GM20431 (cell line): Measurements from ENCODE around the gene USP25.

ENCODE experiments used
- in situ Hi-C: fragments of 300-500 bp; cut with MseI, MboI; formaldehyde crosslinking; loops from one replicate; pipeline ENCODE4 v1.15.0; 2020; ENCODE audit warnings: low sequenced_read_pairs; ENCODE audit not compliant: unreplicated experiment

The USP25 gene

GRCh38 chr21:15797577-15798363 lies 68.0 kb downstream of the USP25 start:
- in situ Hi-C loops: no loop called here

- in situ Hi-C loops: no loop called here
Observed at GRCh38 chr21:15801352-15801863, 71.6 kb downstream of the USP25 start.

GRCh38 chr21:15804247-15805005 lies 74.6 kb downstream of the USP25 start:
- in situ Hi-C loops: no loop called here

DNA sequence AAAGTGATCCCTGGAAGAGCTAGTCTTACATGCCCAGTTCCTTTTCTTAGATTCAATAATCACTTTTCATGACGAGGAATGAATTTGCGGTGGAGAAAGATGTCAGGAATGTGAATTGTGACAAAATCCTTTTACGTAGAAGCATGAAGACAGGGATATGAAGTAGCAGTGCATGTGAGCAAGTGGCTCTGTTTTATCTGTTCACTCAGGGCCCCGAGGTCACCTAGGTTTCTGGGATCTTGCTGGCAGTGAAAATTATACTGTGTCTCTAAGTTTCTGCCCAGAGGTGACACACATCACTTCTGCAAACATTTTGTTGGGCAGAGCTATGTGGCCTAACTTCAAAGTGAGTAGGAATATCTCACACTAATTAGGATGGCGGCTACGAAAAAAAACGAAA lies 79.3 kb downstream of the USP25 start:
- in situ Hi-C loops: no loop called here

- in situ Hi-C loops: no loop called here
Observed at GRCh38 chr21:15809818-15810217, 80.0 kb downstream of the USP25 start.

DNA sequence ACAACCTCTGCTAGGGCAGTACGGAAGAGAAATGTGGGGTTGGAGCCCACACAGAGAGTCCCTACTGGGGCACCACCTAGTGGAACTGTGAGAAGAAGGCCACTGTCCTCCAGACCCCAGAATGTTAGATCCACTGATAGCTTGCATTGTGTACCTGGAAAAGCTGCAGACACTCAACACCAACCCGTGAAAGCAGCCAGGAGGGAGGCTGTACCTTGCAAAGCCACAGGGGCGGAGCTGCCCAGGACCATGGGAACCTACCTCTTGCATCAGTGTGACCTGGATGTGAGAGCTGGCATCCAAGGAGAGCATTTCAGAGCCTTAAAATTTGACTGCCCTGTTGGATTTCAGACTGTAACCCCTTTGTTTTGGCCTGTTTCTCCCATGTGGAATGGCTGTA lies 85.5 kb downstream of the USP25 start:
- in situ Hi-C loops: no loop called here

- in situ Hi-C loops: no loop called here
Observed at GRCh38 chr21:15820327-15820726, 90.5 kb downstream of the USP25 start.

DNA sequence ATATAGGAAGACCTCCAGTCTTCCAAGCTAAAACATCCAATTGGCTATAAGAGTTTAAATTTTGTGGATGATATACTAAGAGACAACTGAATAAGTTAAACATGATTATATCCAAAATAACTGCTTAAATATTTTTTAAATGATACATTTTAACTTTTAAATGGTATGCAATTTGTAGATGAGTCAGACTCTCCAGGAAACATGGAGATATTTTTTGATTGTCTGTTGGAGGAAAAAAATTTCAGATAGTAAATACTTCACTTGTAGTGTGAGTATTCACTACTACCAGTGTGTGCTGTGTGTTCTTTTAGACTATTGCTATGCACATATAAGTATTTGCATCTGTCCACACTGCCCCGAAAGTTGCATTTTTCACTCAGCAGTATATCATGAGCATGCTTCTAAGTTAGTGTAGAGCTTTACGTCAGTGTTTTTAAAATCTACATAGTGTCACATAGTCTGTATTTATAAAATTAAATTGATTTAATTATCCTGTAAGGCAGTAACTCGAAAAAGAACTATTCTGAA lies 91.1 kb downstream of the USP25 start:
- in situ Hi-C loops: no loop called here

DNA sequence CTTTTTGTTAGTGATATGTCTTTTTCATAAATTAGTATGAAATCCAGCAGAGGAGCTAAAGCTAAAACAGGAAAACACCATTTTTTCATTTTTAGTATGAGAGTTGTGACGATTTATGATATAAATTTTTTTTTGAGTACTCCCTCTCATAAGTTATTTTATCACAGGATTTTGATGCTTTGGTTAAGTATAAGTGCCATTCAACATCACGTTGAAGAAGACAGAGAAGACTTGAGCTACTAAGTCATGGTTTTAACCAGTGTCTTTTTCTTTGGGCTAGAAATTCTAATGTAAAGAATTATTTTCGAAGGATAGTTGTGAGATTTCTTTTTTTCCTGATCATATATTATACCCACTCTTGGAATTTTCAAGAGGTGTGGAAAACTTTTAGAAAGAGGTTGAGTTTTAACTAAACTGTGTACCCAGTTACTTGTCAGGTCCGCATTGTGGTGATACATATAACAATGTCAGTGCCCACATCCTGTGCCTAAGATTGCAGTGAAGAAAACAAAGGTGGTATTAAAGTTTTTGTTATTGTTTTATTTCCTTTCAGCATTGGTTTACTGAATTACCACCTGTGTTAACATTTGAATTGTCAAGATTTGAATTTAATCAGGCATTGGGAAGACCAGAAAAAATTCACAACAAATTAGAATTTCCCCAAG lies 93.8 kb downstream of the USP25 start:
- in situ Hi-C loops: no loop called here

GRCh38 chr21:15825700-15826099 lies 95.9 kb downstream of the USP25 start:
- in situ Hi-C loops: no loop called here

GRCh38 chr21:15826147-15826780 lies 96.5 kb downstream of the USP25 start:
- in situ Hi-C loops: no loop called here

DNA sequence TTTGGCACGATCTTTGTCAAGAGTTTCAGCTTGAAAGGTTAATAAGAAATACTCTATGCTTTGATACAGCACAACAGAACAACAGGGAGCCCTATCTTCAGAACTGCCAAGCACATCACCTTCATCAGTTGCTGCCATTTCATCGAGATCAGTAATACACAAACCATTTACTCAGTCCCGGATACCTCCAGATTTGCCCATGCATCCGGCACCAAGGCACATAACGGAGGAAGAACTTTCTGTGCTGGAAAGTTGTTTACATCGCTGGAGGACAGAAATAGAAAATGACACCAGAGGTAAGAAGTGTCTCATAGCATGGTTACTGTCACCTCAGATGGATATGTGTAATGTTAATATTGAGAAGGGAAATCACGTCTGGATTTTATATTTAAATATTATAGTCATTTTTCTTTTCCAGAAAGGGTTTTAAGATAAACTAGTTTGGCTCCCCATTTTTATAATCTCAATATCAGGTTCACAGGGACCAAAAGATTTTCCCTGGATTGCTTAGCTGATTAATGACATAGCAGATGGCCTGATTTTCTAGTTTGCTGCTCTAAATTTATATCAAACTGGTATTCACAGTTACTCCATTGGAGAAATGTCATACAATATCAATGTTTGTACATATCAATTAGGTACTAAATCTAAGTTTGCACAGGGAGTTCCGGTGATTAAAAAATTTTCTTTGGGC lies 97.3 kb downstream of the USP25 start:
- in situ Hi-C loops: no loop called here

GRCh38 chr21:15831497-15831896 lies 101.7 kb downstream of the USP25 start:
- in situ Hi-C loops: no loop called here

- in situ Hi-C loops: no loop called here
Observed at GRCh38 chr21:15837645-15838044, 107.9 kb downstream of the USP25 start.

- in situ Hi-C loops: no loop called here
Observed at GRCh38 chr21:15839026-15839425, 109.2 kb downstream of the USP25 start.

DNA sequence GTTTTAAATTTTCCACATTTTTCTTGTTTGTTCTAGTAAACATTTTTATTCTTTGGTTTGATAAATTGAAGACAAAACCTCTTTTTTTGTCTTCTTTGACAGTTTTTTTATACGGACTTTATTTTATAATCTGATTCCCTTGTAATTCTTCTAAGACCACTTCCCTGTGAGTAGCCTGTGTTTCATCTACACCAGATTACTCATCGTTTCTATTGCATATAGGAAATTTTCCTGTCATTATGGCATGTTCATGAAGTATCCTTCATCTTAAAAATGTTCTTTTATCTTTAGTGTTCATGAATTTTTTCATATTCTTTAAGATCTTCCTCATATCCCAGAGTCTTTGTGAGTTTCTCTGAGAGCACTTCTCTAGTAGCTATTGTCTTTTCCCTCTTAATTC lies 109.8 kb downstream of the USP25 start:
- in situ Hi-C loops: no loop called here

DNA sequence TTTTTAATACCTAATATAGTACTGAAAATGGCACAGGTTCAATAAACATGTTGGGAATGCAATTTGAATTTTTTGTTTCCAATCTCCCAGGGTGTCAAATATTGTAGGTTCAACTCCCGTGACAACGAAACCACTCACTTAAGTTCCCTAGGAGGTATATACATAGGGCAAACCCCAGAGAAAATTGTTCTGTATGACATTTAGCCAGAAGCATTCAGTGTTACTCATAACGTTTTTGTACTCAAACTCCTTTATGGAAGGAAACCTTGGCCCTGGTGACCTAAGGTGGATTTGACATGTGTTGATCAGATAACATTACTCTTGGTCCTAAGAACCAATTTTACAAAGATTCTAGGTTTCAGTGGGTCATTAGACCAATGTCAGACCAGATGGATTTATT lies 110.6 kb downstream of the USP25 start:
- in situ Hi-C loops: no loop called here

DNA sequence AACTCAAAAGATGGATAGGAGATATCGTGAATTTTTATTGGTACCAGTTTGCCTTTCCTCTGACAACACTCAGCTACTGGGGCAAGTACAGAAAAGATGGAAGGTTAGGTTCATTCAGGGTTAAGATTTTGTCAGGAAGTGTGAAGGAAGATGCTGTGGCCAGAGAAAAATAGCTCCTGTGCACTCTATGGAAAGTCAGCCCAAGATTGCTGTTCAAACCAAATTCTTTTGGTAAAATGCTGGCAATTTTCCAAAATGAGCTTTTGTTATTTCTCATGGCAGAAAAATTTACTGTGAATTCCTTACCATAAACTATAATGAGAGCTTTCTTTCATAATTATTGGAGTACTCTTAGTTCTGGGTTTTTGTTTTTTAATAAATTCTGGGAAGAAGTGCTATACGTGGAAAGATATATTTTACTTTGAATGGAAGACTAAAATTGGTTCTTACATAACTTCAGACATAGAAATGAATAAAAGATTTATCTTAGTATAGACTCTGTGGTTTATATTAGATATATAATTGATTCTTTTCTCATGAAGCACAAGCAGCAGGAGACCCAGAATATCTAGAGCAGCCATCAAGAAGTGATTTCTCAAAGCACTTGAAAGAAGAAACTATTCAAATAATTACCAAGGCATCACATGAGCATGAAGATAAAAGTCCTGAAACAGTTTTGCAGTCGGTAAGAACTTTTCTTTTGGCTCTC lies 112.2 kb downstream of the USP25 start:
- in situ Hi-C loops: no loop called here

- in situ Hi-C loops: no loop called here
Observed at GRCh38 chr21:15842565-15842880, 112.7 kb downstream of the USP25 start.
